WTC11 (cell line): ENCODE results near the gene MAP4K3. TPM values are rescaled to one million over a fixed set of nuclear protein-coding genes. Genes with fewer than 3 reads are reported as not detected.

Source experiments
- ATAC-seq: fragments of 200-7000 bp; cut with Tn5 transposase; 2 replicates; pipeline ENCODE4 v1.10.0; 2021; ENCODE audit warnings: mild to moderate bottlenecking, moderate library complexity
- CTCF ChIA-PET: fragments of 300-600 bp; sonication (Branson Sonifier 250); formaldehyde crosslinking; loops from one replicate; lab custom pipeline; 2021; ENCODE audit warnings: antibody characterized with exemption; lab: Charles Lee
- POLR2A ChIA-PET: fragments of 350-600 bp; sonication (Branson Sonifier 250); formaldehyde crosslinking; loops from one replicate; lab custom pipeline; 2021; ENCODE audit warnings: antibody characterized with exemption; lab: Charles Lee
- DNase-seq: peaks from one replicate; pipeline ENCODE4 v3.0.0; 2021; ENCODE audit warnings: low spot score
- H3K27ac Mint-ChIP-seq: 2 replicates; pipeline ENCODE4 v1.8.0; 2021; ENCODE audit warnings: mixed read lengths
- H3K27me3 Mint-ChIP-seq: 2 replicates; pipeline ENCODE4 v1.8.0; 2021; ENCODE audit warnings: low read depth, mild to moderate bottlenecking, moderate library complexity, mixed read lengths
- H3K36me3 Mint-ChIP-seq: 2 replicates; pipeline ENCODE4 v1.8.0; 2021; ENCODE audit warnings: mixed read lengths
- H3K4me1 Mint-ChIP-seq: 2 replicates; pipeline ENCODE4 v1.8.0; 2022; ENCODE audit warnings: mixed read lengths
- H3K4me3 Mint-ChIP-seq: 2 replicates; pipeline ENCODE4 v1.8.0; 2021; ENCODE audit warnings: mild to moderate bottlenecking, moderate library complexity, mixed read lengths
- H3K9me3 Mint-ChIP-seq: 2 replicates; pipeline ENCODE4 v1.8.0; 2021; ENCODE audit warnings: mixed read lengths
- AR ChIP-seq: fragments of 250-450 bp; sonication (Bioruptor Pico); IDR thresholded peaks from 2 replicates; pipeline ENCODE4 v1.9.0; 2021; ENCODE audit warnings: mild to moderate bottlenecking
- CBFB ChIP-seq: sonication (generic); formaldehyde crosslinking; IDR thresholded peaks from 2 replicates; pipeline ENCODE4 v1.8.1; 2022; ENCODE audit warnings: mild to moderate bottlenecking, low read depth, missing genetic modification reagents
- FOXJ3 ChIP-seq: sonication (generic); formaldehyde crosslinking; IDR thresholded peaks from 2 replicates; pipeline ENCODE4 v1.9.0; 2021; ENCODE audit warnings: missing genetic modification reagents, mild to moderate bottlenecking, borderline replicate concordance
- FOXK1 ChIP-seq: sonication (generic); formaldehyde crosslinking; IDR thresholded peaks from 2 replicates; pipeline ENCODE4 v1.8.0; 2022; ENCODE audit warnings: mild to moderate bottlenecking, moderate library complexity, missing genetic modification reagents
- HMGA2 ChIP-seq: fragments of 250-450 bp; sonication (Bioruptor Pico); IDR thresholded peaks from 2 replicates; pipeline ENCODE4 v1.4.0; 2021; ENCODE audit warnings: mild to moderate bottlenecking, moderate library complexity
- MXD4 ChIP-seq: fragments of 250-450 bp; sonication (Bioruptor Pico); IDR thresholded peaks from 2 replicates; pipeline ENCODE4 v1.8.0; 2021; ENCODE audit warnings: mild to moderate bottlenecking, moderate library complexity, borderline replicate concordance
- STAT6 ChIP-seq: sonication (generic); formaldehyde crosslinking; conservative IDR thresholded peaks from 2 replicates; pipeline ENCODE4 v1.8.1; 2023; ENCODE audit warnings: mild to moderate bottlenecking, low read depth, missing genetic modification reagents, moderate library complexity
- ZBTB21 ChIP-seq: sonication (generic); formaldehyde crosslinking; IDR thresholded peaks from 2 replicates; pipeline ENCODE4 v1.8.1; 2023; ENCODE audit warnings: mild to moderate bottlenecking, missing genetic modification reagents, borderline replicate concordance
- ZNF232 ChIP-seq: sonication (generic); formaldehyde crosslinking; IDR thresholded peaks from 2 replicates; pipeline ENCODE4 v1.8.0; 2022; ENCODE audit warnings: mild to moderate bottlenecking, missing genetic modification reagents
- ZNF263 ChIP-seq: sonication (generic); formaldehyde crosslinking; IDR thresholded peaks from 2 replicates; pipeline ENCODE4 v1.8.1; 2022; ENCODE audit warnings: low read depth, mild to moderate bottlenecking, moderate library complexity, missing genetic modification reagents
- ZNF317 ChIP-seq: sonication (generic); formaldehyde crosslinking; IDR thresholded peaks from 2 replicates; pipeline ENCODE4 v1.8.1; 2023; ENCODE audit warnings: low read depth, mild to moderate bottlenecking, moderate library complexity, missing genetic modification reagents, borderline replicate concordance
- ZSCAN18 ChIP-seq: fragments of 250-450 bp; sonication (Bioruptor Pico); IDR thresholded peaks from 2 replicates; pipeline ENCODE4 v2.1.2; 2022; ENCODE audit warnings: mild to moderate bottlenecking, moderate library complexity
- total RNA-seq: library from RNA; stranded (reverse); gene quantifications from 3 replicates; pipeline ENCODE4 v1.2.3, GENCODE V29; 2021
- TF ChIP-seq, protein P1 (sequence below): fragments of 200-600 bp; IDR thresholded peaks from 2 replicates; pipeline ENCODE4 v1.8.0; 2022; ENCODE audit warnings: antibody characterized with exemption
- TF ChIP-seq, protein P2 (sequence below): sonication (generic); formaldehyde crosslinking; IDR thresholded peaks from 2 replicates; pipeline ENCODE4 v1.8.1; 2022; ENCODE audit warnings: low read depth, mild to moderate bottlenecking, moderate library complexity, missing genetic modification reagents, borderline replicate concordance
- TF ChIP-seq, protein P3 (sequence below): sonication (generic); formaldehyde crosslinking; conservative IDR thresholded peaks from 2 replicates; pipeline ENCODE4 v1.8.1; 2022; ENCODE audit warnings: mild to moderate bottlenecking, missing genetic modification reagents

MAP4K3 gene
- total RNA-seq, 1 experiment from 2014 or later: 73.2 TPM

- no peak for DNase-seq
- H3K27ac Mint-ChIP-seq: peak overlapping the region; percentile 39; the same call in 1 of the 2 replicates
- TF ChIP-seq FOXJ3 (no peak), ZNF232 (CRISPR knock-in tag) (no peak)
- TF ChIP-seq, all 79 proteins: peak for 0
- H3K4me1 Mint-ChIP-seq: peaks cover 11% of the 10 kb centered on the region
- CTCF ChIA-PET: no interaction called here
- ATAC-seq: no peak; the same call in 1 of the 2 replicates
- POLR2A ChIA-PET: interaction anchor here (0.6 kb wide), 1 partner anchor 301 kb away, joined by 10 read pairs; no protein-coding TSS in a partner anchor
- H3K27me3 Mint-ChIP-seq: no peaks in the 10 kb centered on the region
- H3K36me3 Mint-ChIP-seq: peaks cover 21% of the 10 kb centered on the region
- peaks cover 4% of the 10 kb centered on the region for H3K9me3 Mint-ChIP-seq
- no peak overlapping the region for H3K4me3 Mint-ChIP-seq
These were observed 130.5 kb downstream of the MAP4K3 start for GRCh38 chr2:39306626-39307025.

- Mint-ChIP-seq H3K27ac (no peak overlapping the region), H3K4me1 (peaks cover 23% of the 10 kb centered on the region), H3K36me3 (peaks cover 3% of the 10 kb centered on the region; the same call in 1 of the 2 replicates), H3K27me3 (no peaks in the 10 kb centered on the region), H3K4me3 (no peak overlapping the region), H3K9me3 (no peaks in the 10 kb centered on the region)
- CTCF ChIA-PET: interaction anchor here (0.6 kb wide), 1 partner anchor 60 kb away, joined by 3 read pairs; no protein-coding TSS in a partner anchor
- no peak for DNase-seq
- TF ChIP-seq, protein P1, sequence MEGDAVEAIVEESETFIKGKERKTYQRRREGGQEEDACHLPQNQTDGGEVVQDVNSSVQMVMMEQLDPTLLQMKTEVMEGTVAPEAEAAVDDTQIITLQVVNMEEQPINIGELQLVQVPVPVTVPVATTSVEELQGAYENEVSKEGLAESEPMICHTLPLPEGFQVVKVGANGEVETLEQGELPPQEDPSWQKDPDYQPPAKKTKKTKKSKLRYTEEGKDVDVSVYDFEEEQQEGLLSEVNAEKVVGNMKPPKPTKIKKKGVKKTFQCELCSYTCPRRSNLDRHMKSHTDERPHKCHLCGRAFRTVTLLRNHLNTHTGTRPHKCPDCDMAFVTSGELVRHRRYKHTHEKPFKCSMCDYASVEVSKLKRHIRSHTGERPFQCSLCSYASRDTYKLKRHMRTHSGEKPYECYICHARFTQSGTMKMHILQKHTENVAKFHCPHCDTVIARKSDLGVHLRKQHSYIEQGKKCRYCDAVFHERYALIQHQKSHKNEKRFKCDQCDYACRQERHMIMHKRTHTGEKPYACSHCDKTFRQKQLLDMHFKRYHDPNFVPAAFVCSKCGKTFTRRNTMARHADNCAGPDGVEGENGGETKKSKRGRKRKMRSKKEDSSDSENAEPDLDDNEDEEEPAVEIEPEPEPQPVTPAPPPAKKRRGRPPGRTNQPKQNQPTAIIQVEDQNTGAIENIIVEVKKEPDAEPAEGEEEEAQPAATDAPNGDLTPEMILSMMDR: no peak
- TF ChIP-seq ZNF317 (no peak), CBFB (CRISPR knock-in tag) (no peak), FOXK1 (CRISPR knock-in tag) (no peak), ZSCAN18 (CRISPR knock-in tag) (no peak), MXD4 (no peak), STAT6 (CRISPR knock-in tag) (no peak), ZBTB21 (CRISPR knock-in tag) (no peak), ZNF263 (CRISPR knock-in tag) (no peak), HMGA2 (CRISPR knock-in tag) (no peak), AR (CRISPR knock-in tag) (no peak)
- TF ChIP-seq, protein P2, sequence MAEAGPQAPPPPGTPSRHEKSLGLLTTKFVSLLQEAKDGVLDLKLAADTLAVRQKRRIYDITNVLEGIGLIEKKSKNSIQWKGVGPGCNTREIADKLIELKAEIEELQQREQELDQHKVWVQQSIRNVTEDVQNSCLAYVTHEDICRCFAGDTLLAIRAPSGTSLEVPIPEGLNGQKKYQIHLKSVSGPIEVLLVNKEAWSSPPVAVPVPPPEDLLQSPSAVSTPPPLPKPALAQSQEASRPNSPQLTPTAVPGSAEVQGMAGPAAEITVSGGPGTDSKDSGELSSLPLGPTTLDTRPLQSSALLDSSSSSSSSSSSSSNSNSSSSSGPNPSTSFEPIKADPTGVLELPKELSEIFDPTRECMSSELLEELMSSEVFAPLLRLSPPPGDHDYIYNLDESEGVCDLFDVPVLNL: no peak
- TF ChIP-seq, protein P3, sequence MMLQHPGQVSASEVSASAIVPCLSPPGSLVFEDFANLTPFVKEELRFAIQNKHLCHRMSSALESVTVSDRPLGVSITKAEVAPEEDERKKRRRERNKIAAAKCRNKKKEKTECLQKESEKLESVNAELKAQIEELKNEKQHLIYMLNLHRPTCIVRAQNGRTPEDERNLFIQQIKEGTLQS (CRISPR knock-in tag): no peak
- POLR2A ChIA-PET: no interaction called here
- no peak for ATAC-seq
These were observed 132.4 kb downstream of the MAP4K3 start for GRCh38 chr2:39304729-39305128.
